ENCODE measurements around the gene TNK1.

TNK1 gene

GRCh38 chr17:7383742-7384488 lies 3.0 kb downstream of the TNK1 start:
- Histone ChIP-seq H3K9me3 (ENCODE audit: control insufficient read depth, insufficient read depth, low read depth, low read length) (no peaks in the 10 kb centered on the region), H3K27ac (ENCODE audit: extremely low read depth, low read depth, low read length) (no peak overlapping the region), H3K36me3 (ENCODE audit: control insufficient read depth in 2 of 2, insufficient read depth in 1 of 2, low read length in 2 of 2) (peaks cover 0 to 3% of the 10 kb centered on the region in 2 experiments; a peak in 2 of 3 replicates), H3K4me1 (ENCODE audit: control insufficient read depth, insufficient read depth, low read length) (no peaks in the 10 kb centered on the region), H3K4me3 (ENCODE audit: low read depth, low read length) (no peak overlapping the region)
- POLR2A ChIA-PET, result interaction anchor here (1.1 to 1.3 kb wide), 2 partner anchors 14 to 20 kb away, joined by 3 read pairs; partner anchors contain the start of gene TMEM256
- TF ChIP-seq IKZF3 (tag by site-specific recombination; IDR thresholded peaks at IDR 0.05), result no peak
- no peak for TF ChIP-seq ZNF654 (tag by site-specific recombination; IDR thresholded peaks at IDR 0.05; ENCODE audit: low read depth)
- no peak for TF ChIP-seq ZNF837 (tag by site-specific recombination; IDR thresholded peaks at IDR 0.05)
- no peak for TF ChIP-seq ZBTB8A (tag by site-specific recombination; IDR thresholded peaks at IDR 0.05)
- TF ChIP-seq ZNF248 (tag by site-specific recombination; IDR thresholded peaks at IDR 0.05), result no peak
- no peak for TF ChIP-seq ZNF10 (tag by site-specific recombination; IDR thresholded peaks at IDR 0.05)
- no peak for TF ChIP-seq TRIM28 (IDR thresholded peaks at IDR 0.05; ENCODE audit: borderline replicate concordance, low read length)
- no peak for TF ChIP-seq ZNF777 (tag by site-specific recombination; IDR thresholded peaks at IDR 0.05; ENCODE audit: borderline replicate concordance)
- no peak for TF ChIP-seq SP7 (tag by site-specific recombination; IDR thresholded peaks at IDR 0.05)
- no peak for TF ChIP-seq ZNF501 (tag by site-specific recombination; IDR thresholded peaks at IDR 0.05)
- no peak for TF ChIP-seq ZNF202 (tag by site-specific recombination; IDR thresholded peaks at IDR 0.05; ENCODE audit: borderline replicate concordance)
- TF ChIP-seq ZNF174 (tag by site-specific recombination; IDR thresholded peaks at IDR 0.05), result no peak
- TF ChIP-seq ZNF830 (tag by site-specific recombination; IDR thresholded peaks at IDR 0.05; ENCODE audit: low read depth), result no peak
- TF ChIP-seq ZFP37 (tag by site-specific recombination; IDR thresholded peaks at IDR 0.05), result no peak
- TF ChIP-seq ZNF692 (tag by site-specific recombination; IDR thresholded peaks at IDR 0.05), result no peak
- CTCF ChIA-PET, result no interaction called here

GRCh38 chr17:7384489-7385081 lies 3.7 kb downstream of the TNK1 start:
- peaks cover 0 to 9% of the 10 kb centered on the region in 2 experiments; a peak in 2 of 3 replicates for H3K36me3 ChIP-seq (ENCODE audit: control insufficient read depth in 2 of 2, insufficient read depth in 1 of 2, low read length in 2 of 2)
- CTCF ChIA-PET, result no interaction called here

More at GRCh38 chr17:7384489-7385081, 3.7 kb downstream of the TNK1 start:
- POLR2A ChIA-PET, result interaction anchor here (0.7 to 1.3 kb wide), 3 partner anchors 19 to 173 kb away, joined by 3 to 4 read pairs (median 4); partner anchors contain the start of gene TMEM256
- H3K27ac ChIP-seq (ENCODE audit: extremely low read depth, low read depth, low read length), result no peak overlapping the region
- no peak overlapping the region for H3K4me3 ChIP-seq (ENCODE audit: low read depth, low read length)
- no peaks in the 10 kb centered on the region for H3K4me1 ChIP-seq (ENCODE audit: control insufficient read depth, insufficient read depth, low read length)
- H3K9me3 ChIP-seq (ENCODE audit: control insufficient read depth, insufficient read depth, low read depth, low read length), result no peaks in the 10 kb centered on the region
- TF ChIP-seq ZNF623 (tag by site-specific recombination; IDR thresholded peaks at IDR 0.05) (no peak), INSM2 (tag by site-specific recombination; IDR thresholded peaks at IDR 0.05) (no peak), ZNF311 (tag by site-specific recombination; IDR thresholded peaks at IDR 0.05; ENCODE audit: borderline replicate concordance) (no peak), ZNF292 (tag by site-specific recombination; IDR thresholded peaks at IDR 0.05; ENCODE audit: borderline replicate concordance, low read depth) (no peak), PRDM1 (tag by site-specific recombination; IDR thresholded peaks at IDR 0.05) (no peak), ZNF677 (tag by site-specific recombination; IDR thresholded peaks at IDR 0.05) (no peak), ZNF513 (tag by site-specific recombination; IDR thresholded peaks at IDR 0.05) (no peak), ZNF548 (tag by site-specific recombination; IDR thresholded peaks at IDR 0.05) (no peak)

Data from HEK293 (cell line).